HEK293 (cell line): ENCODE measurements around the gene CDKAL1.

Experiments
- CTCF ChIA-PET: fragments of 350-600 bp; formaldehyde crosslinking; extraction: SDS; loops from one replicate; lab custom pipeline; 2021; ENCODE audit warnings: antibody characterized with exemption; lab: Yijun Ruan, JAX
- POLR2A ChIA-PET: fragments of 300-600 bp; formaldehyde crosslinking; extraction: SDS; loops from one replicate; lab custom pipeline; 2020; ENCODE audit warnings: antibody characterized with exemption, inconsistent platforms; lab: Yijun Ruan, JAX
- H3K27ac ChIP-seq: fragments of 200-500 bp; sonication (Bioruptor generic); 2 replicates; pipeline ENCODE4 v1.5.1; 2014; ENCODE audit warnings: low read depth, low read length, control low read depth, inconsistent platforms; ENCODE audit errors: extremely low read depth
- H3K36me3 ChIP-seq, 2 experiments: fragments of 200-500 bp in 1 of 2; sonication (Bioruptor generic) in 1 of 2; 1 replicate in 1 of 2; 2 replicates in 1 of 2; pipeline ENCODE4 v1.5.1; 2014 to 2017; ENCODE audit warnings: inconsistent platforms in 2 of 2, low read length in 2 of 2; ENCODE audit not compliant: control insufficient read depth in 2 of 2, insufficient read depth in 1 of 2
- H3K4me1 ChIP-seq: fragments of 200-500 bp; sonication (Bioruptor generic); 2 replicates; pipeline ENCODE4 v1.5.1; 2014; ENCODE audit warnings: mild to moderate bottlenecking, low read length, inconsistent platforms; ENCODE audit not compliant: control insufficient read depth, insufficient read depth
- H3K4me3 ChIP-seq: 2 replicates; pipeline ENCODE4 v1.5.1; 2011; ENCODE audit warnings: low read depth, mild to moderate bottlenecking, control low read depth, low read length, moderate library complexity
- H3K9me3 ChIP-seq: fragments of 200-500 bp; sonication (Bioruptor generic); 2 replicates; pipeline ENCODE4 v1.5.1; 2014; ENCODE audit warnings: low read depth, low read length, inconsistent platforms; ENCODE audit not compliant: control insufficient read depth, insufficient read depth
- HOXA7 ChIP-seq: sonication (generic); formaldehyde crosslinking; IDR thresholded peaks from 2 replicates; pipeline ENCODE4 v1.8.1; 2022; ENCODE audit warnings: missing genetic modification reagents, borderline replicate concordance
- ZBTB49 ChIP-seq: fragments of 450-650 bp; formaldehyde crosslinking; IDR thresholded peaks from 2 replicates; pipeline ENCODE4 v1.5.1; 2016; ENCODE audit warnings: missing biosample characterization, missing genetic modification characterization, low read depth
- ZNF112 ChIP-seq: fragments of 450-650 bp; formaldehyde crosslinking; IDR thresholded peaks from 2 replicates; pipeline ENCODE4 v1.5.0; 2017; ENCODE audit warnings: missing biosample characterization, missing genetic modification characterization
- ZNF121 ChIP-seq: fragments of 450-650 bp; formaldehyde crosslinking; IDR thresholded peaks from 2 replicates; pipeline ENCODE4 v1.5.1; 2016; ENCODE audit warnings: missing biosample characterization, missing genetic modification characterization
- ZNF214 ChIP-seq: fragments of 450-650 bp; formaldehyde crosslinking; IDR thresholded peaks from 2 replicates; pipeline ENCODE4 v1.5.1; 2017; ENCODE audit warnings: missing biosample characterization, mild to moderate bottlenecking, missing genetic modification characterization, borderline replicate concordance
- ZNF266 ChIP-seq: fragments of 450-650 bp; formaldehyde crosslinking; IDR thresholded peaks from 2 replicates; pipeline ENCODE4 v1.5.1; 2016; ENCODE audit warnings: missing biosample characterization, missing genetic modification characterization, low read depth
- ZNF391 ChIP-seq: fragments of 450-650 bp; formaldehyde crosslinking; IDR thresholded peaks from 2 replicates; pipeline ENCODE4 v1.5.1; 2016; ENCODE audit warnings: low read depth, missing biosample characterization, missing genetic modification characterization, borderline replicate concordance
- ZNF560 ChIP-seq: fragments of 450-650 bp; formaldehyde crosslinking; IDR thresholded peaks from 2 replicates; pipeline ENCODE4 v1.5.1; 2017; ENCODE audit warnings: missing biosample characterization, missing genetic modification characterization, borderline replicate concordance
- ZNF585B ChIP-seq: fragments of 450-650 bp; formaldehyde crosslinking; IDR thresholded peaks from 2 replicates; pipeline ENCODE4 v1.5.1; 2016; ENCODE audit warnings: missing biosample characterization, missing genetic modification characterization
- ZNF624 ChIP-seq: fragments of 450-650 bp; formaldehyde crosslinking; IDR thresholded peaks from 2 replicates; pipeline ENCODE4 v1.5.1; 2017; ENCODE audit warnings: missing biosample characterization, missing genetic modification characterization
- ZNF704 ChIP-seq: fragments of 450-650 bp; formaldehyde crosslinking; IDR thresholded peaks from 2 replicates; pipeline ENCODE4 v1.5.1; 2016; ENCODE audit warnings: missing biosample characterization, missing genetic modification characterization
- ZNF707 ChIP-seq: fragments of 450-650 bp; formaldehyde crosslinking; IDR thresholded peaks from 2 replicates; pipeline ENCODE4 v1.5.1; 2016; ENCODE audit warnings: missing biosample characterization, missing genetic modification characterization
- ZNF776 ChIP-seq: fragments of 450-650 bp; formaldehyde crosslinking; IDR thresholded peaks from 2 replicates; pipeline ENCODE4 v1.5.0; 2017; ENCODE audit warnings: missing biosample characterization, missing genetic modification characterization, borderline replicate concordance
- ZNF843 ChIP-seq: fragments of 450-650 bp; formaldehyde crosslinking; IDR thresholded peaks from 2 replicates; pipeline ENCODE4 v1.5.1; 2016; ENCODE audit warnings: missing biosample characterization, missing genetic modification characterization
- TF ChIP-seq, protein P1 (sequence below): fragments of 450-650 bp; formaldehyde crosslinking; IDR thresholded peaks from 2 replicates; pipeline ENCODE4 v1.5.1; 2017; ENCODE audit warnings: missing biosample characterization, missing genetic modification characterization
- TF ChIP-seq, protein P2 (sequence below): fragments of 450-650 bp; formaldehyde crosslinking; IDR thresholded peaks from 2 replicates; pipeline ENCODE4 v1.5.1; 2016; ENCODE audit warnings: missing biosample characterization, missing genetic modification characterization

The CDKAL1 gene

GRCh38 chr6:21003780-21004541, 469.7 kb downstream of the CDKAL1 start:
- Histone ChIP-seq H3K4me3 (no peak overlapping the region), H3K9me3 (no peaks in the 10 kb centered on the region; the same call in 1 of the 2 replicates), H3K27ac (no peak overlapping the region), H3K4me1 (no peaks in the 10 kb centered on the region), H3K36me3 (no peaks in the 10 kb centered on the region)
- ChIA-PET POLR2A (no interaction called here), CTCF (interaction anchor here (0.5 kb wide), 1 partner anchor 86 kb away, joined by 3 read pairs; no protein-coding TSS in a partner anchor)
- no peak for TF ChIP-seq ZNF391 (tag by site-specific recombination)
- TF ChIP-seq ZNF776 = no peak
- TF ChIP-seq ZNF707 (tag by site-specific recombination) = no peak
- TF ChIP-seq ZNF704 (tag by site-specific recombination) = no peak
- TF ChIP-seq ZNF121 (tag by site-specific recombination) = no peak
- TF ChIP-seq ZNF843 (tag by site-specific recombination) = no peak
- no peak for TF ChIP-seq HOXA7
- TF ChIP-seq, protein P1, sequence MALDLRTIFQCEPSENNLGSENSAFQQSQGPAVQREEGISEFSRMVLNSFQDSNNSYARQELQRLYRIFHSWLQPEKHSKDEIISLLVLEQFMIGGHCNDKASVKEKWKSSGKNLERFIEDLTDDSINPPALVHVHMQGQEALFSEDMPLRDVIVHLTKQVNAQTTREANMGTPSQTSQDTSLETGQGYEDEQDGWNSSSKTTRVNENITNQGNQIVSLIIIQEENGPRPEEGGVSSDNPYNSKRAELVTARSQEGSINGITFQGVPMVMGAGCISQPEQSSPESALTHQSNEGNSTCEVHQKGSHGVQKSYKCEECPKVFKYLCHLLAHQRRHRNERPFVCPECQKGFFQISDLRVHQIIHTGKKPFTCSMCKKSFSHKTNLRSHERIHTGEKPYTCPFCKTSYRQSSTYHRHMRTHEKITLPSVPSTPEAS = no peak
- TF ChIP-seq ZNF266 (tag by site-specific recombination) = no peak
- no peak for TF ChIP-seq ZNF585B
- TF ChIP-seq ZNF214 (tag by site-specific recombination) = no peak

DNA sequence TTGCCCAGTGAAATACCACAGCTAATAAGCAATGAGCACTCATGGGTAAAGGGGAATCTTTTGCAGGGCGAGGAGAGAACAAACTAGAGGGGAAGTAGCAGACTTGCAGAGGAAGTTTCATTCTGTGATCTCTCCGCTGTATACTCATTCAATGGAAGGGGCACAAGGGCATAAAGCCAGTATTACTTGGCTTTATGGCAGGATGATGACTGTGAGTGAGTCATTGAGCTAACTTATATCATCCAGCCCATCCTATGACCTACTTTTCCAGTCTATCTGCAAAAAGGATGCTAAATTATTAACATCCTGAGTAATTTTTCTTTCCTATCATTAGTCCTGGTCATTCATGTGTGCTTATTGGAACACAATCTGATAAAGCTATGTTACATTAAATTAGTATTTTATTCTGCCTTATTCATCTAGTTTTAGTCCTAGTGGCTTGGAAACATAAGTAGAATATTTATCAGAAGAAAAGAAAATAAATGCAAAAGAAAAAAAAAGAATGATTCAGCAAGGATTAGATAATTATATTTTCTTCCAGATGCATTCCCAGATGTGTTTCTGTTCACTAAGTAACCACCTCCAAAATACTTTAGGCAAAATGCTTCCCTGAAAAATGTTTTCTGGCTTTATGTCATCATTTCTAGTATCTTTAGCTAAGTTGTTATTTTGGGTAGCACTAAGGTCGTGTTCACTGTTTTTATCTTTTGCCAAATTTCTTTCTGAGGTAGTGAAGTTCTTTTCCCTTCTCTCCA, 471.7 kb downstream of the CDKAL1 start:
- H3K36me3 ChIP-seq = no peaks in the 10 kb centered on the region
- H3K9me3 ChIP-seq = no peaks in the 10 kb centered on the region; the same call in 1 of the 2 replicates
- POLR2A ChIA-PET = interaction anchor here (0.6 kb wide), 1 partner anchor 15 kb away, joined by 3 read pairs; no protein-coding TSS in a partner anchor
- no peaks in the 10 kb centered on the region for H3K4me1 ChIP-seq
- H3K27ac ChIP-seq = no peak overlapping the region
- no peak overlapping the region for H3K4me3 ChIP-seq
- TF ChIP-seq ZBTB49 (tag by site-specific recombination) = no peak
- no peak for TF ChIP-seq ZNF112 (tag by site-specific recombination)
- TF ChIP-seq ZNF624 (tag by site-specific recombination) = no peak
- TF ChIP-seq, protein P2, sequence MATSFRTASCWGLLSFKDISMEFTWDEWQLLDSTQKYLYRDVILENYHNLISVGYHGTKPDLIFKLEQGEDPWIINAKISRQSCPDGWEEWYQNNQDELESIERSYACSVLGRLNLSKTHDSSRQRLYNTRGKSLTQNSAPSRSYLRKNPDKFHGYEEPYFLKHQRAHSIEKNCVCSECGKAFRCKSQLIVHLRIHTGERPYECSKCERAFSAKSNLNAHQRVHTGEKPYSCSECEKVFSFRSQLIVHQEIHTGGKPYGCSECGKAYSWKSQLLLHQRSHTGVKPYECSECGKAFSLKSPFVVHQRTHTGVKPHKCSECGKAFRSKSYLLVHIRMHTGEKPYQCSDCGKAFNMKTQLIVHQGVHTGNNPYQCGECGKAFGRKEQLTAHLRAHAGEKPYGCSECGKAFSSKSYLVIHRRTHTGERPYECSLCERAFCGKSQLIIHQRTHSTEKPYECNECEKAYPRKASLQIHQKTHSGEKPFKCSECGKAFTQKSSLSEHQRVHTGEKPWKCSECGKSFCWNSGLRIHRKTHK = no peak
- no peak for TF ChIP-seq ZNF560 (tag by site-specific recombination)
- CTCF ChIA-PET = interaction anchor here (0.5 to 1.5 kb wide), 2 partner anchors 8 to 30 kb away, joined by 3 to 4 read pairs; no protein-coding TSS in a partner anchor
